Activated gamma-delta T cell treated with anti-CD3 and anti-CD28 coated beads, Interleukin-2, amount 50 U/mL, for 16 hours (primary cell): Measurements from ENCODE around the gene CCNI.
"Not testable (repeated sequence)": the region's sequence is repeated elsewhere in the genome, so short reads cannot be mapped to it uniquely, and the experiment has no call there.

Source experiments
- DNase-seq: peaks from one replicate; pipeline ENCODE4 v3.0.0-alpha.2; 2020; ENCODE audit warnings: low read depth

Gene CCNI

GRCh38 chr4:77080806-77081205 is 5.0 kb upstream of the CCNI start:
- not testable (repeated sequence) for DNase-seq

GRCh38 chr4:77079281-77079680 is 3.5 kb upstream of the CCNI start:
- no peak for DNase-seq

DNA sequence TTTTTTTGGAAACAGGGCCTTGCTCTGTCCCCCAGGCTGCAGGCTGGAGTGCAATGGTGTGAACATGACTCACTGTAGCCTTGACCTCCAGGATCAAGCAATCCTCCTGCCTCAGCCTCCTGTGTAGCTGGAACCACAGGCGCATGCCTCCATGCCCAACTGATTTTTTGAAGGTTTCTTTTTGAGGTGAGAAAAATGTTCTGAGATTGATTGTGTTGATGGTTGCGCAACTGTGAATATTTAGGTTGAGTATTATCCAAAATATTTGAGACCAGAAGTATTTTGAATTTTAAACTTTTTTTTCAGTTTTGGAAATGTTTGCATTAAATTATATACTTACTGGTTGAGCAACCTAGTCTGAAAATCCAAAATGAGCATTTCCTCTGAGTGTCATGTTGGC is 2.6 kb upstream of the CCNI start:
- DNase-seq: no peak

DNA sequence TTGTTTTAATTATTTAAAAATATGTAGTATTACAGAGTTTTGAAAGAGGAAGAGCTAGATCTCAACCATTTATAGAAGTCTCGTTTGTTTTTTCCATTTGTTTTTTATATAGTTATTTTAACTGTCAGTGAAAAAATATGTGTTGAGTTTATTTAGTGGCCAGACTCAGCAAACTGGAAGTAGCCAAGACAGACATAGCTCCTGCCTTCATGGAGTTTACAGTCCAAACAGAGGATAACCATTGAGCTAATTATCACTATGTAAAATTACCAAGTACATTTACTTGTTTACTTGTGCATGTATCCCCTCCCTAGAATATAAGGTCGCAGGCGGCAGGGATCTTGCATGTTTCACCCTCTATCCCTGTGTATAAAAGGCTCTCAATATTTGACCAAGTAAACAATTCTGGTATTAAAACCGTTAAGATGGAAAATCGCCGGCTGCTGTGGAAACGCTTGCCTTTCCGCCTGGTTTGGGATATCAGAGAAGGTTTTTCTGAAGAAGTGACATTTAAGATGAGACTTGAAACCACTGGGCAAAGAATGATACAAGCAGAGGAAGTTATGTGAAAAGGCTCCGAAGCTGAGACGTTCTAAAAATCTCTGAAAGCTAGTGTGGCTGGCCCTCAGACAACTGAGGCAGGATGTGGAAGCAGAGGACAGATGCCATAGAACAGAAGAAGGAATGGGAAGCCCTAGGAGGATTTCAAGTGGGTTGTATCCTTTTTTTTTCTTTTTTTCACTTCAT is 1.3 kb upstream of the CCNI start:
- DNase-seq: no peak

- peak; percentile 64 for DNase-seq
Measured at GRCh38 chr4:77074981-77075855, 571 bp downstream of the CCNI start.

GRCh38 chr4:77074381-77074831 is 1.4 kb downstream of the CCNI start:
- DNase-seq: no peak

GRCh38 chr4:77073981-77074380 is 1.8 kb downstream of the CCNI start:
- no peak for DNase-seq

- no peak for DNase-seq
Measured at GRCh38 chr4:77073106-77073809, 2.5 kb downstream of the CCNI start.

DNA sequence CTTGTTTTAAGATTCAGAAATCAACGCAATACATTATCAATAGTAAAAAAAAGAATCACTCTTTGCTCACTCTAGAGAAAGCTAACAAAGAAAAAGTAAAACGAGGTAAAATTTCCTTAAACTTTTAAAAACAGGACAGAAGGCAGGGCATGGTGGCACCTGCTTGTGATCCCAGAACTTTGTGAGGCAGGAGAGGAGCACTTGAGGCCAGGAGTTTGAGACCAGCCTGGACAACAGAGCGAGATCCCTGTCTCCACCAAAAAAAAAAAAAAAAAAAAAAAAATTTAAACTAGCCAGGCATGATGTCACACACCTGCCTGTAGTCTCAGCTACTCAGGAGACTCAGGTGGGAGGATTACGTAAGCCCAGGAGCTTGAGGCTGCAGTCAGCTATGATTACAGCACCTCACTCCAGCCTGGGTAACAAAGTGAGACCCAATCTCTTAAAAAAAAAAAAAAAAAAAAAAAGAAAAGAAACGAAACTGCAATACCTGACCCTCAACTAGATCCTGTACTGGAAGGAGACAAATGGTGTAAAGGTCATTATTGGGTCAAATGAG is 3.5 kb downstream of the CCNI start:
- no peak for DNase-seq

DNA sequence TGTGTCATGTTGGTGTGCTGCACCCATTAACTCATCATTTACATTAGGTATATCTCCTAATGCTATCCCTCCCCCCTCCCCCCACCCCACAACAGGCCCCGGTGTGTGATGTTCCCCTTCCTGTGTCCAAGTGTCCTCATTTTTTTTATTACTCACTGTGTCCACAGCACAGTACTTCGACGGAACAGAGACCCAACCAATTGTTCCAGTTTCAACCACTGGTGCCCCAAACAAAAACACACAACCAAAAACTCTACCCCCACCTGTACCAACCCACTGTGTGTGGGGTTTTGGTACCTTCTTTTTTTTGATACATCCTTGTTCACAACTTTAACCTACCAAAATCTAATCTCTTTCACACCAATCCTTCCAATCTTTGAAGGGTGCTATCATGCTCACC is 6.3 kb downstream of the CCNI start:
- not testable (repeated sequence) for DNase-seq

DNA sequence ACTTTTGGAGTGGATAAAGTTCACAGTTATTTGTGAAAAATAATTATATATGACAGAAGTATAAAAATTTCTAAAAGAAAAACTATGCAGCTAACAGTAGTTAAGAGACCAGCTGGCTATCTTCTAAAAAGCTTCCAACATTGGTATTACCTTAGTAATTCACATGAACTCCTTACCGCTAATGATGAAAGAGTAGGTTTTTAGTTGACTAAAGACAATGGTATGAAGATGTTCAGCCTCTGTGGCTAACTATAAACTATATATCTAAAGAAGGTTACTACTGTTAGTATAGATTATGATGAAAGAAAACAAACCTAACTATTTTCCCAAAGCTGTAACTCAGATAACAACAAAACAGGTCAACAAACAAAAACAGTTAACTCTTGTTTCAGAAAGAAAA is 10.4 kb downstream of the CCNI start:
- DNase-seq: no peak

GRCh38 chr4:77062856-77063255 is 12.9 kb downstream of the CCNI start:
- no peak for DNase-seq

DNA sequence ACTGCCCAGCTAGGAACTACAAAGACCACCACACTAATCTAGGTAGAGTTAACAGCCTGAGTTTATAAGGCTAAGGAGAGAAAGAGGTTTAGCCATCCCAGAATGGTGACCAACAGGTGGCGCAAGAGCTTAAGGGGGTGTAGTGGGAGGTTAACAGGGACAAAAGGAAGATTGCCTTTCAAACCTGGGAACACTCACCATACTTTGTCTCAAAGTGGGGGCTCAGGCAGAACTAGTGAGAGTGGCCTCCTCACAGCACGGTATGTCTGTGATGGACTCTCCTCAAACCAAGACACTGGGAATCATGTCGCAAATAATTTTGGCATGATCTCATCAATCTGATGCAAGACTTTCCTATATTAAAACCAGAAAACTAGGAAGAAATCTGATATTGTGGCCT is 23.4 kb downstream of the CCNI start:
- DNase-seq: peak; percentile 46

DNA sequence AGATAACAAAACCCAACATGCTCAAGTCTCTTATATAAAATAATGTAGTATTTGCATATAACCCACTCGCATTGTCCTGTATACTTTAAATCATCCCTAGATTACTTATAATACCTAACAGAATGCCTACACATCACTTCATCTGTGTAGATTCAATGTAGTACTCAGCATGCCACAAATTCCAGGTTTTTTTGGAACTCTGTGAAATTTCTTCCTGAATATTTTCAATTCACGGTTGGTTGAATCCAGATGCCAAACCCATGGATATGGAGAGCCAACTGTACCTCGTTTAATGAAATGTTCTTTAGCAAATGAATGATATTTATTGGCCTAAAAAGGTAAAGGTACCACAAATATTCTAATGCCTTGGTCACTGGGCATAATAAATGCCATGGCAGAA is 24.8 kb downstream of the CCNI start:
- DNase-seq: no peak

DNA sequence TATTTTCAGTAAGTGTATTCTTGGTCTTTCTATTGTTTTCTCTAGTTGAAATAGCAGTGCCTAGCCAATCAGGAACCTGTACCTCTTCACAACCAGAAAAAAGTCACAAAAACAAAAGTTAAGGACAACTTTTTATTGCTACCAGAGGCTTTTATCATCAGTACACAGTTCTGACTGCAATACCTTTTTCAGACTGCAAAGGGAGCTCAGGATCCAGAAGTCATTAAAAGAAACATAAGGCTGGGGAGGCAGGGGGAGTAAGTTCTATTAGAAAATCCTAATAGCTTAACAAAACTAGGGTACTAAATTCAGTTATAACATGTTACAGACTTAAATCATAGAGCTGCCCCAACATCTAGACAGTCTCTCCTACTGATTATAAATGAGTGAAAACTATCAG is 28.8 kb downstream of the CCNI start:
- DNase-seq: no peak

DNA sequence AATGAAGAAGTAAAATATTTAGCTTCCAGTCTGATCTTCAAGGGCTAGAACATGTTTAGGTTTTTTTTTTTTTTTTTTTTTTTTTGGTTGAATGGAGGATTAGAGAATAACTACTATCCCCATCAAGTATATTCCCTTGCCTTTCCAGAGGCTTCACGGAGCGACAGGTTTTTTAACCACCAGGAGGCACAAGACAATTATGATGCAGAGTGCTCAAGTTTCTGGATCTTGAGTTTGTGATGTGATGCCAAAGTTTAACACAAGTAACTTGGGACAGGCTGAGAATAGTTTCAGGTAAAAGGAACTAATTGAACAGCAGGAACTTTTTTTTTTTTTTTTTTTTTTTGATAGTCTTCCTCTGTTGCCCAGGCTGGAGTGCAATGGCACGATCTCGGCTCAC is 30.3 kb downstream of the CCNI start:
- no peak for DNase-seq

- no peak for DNase-seq
Measured at GRCh38 chr4:77044461-77045150, 31.2 kb downstream of the CCNI start.

DNA sequence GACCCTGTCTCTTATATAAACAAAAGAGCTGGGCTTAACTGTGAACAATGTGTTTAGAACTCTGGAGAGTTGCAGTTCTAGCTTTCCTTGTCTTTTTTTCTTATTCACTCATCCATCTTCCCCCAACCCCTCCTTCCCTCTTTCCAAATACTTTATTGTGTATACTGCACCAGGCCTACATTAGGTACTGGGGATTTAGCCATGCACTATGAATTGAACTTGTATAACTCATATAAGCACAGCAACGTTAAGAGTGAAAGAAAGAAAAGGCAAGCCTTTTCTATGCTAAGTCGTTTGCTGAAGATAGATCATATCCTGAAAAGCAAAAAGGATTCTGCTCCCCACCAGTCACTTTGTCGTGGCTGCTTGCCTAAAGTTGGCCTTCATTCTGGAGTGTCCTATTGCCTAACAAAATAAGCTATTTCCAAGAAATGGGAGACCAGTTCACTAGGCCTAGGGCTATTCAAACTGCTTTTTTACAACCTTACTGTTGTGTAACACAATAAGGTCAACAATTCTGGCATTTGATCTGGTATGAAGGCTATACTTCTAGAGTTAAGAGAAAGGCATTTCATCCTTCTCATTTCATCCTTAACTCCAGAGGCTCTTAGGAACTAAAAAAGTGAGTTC is 32.2 kb downstream of the CCNI start:
- no peak for DNase-seq

DNA sequence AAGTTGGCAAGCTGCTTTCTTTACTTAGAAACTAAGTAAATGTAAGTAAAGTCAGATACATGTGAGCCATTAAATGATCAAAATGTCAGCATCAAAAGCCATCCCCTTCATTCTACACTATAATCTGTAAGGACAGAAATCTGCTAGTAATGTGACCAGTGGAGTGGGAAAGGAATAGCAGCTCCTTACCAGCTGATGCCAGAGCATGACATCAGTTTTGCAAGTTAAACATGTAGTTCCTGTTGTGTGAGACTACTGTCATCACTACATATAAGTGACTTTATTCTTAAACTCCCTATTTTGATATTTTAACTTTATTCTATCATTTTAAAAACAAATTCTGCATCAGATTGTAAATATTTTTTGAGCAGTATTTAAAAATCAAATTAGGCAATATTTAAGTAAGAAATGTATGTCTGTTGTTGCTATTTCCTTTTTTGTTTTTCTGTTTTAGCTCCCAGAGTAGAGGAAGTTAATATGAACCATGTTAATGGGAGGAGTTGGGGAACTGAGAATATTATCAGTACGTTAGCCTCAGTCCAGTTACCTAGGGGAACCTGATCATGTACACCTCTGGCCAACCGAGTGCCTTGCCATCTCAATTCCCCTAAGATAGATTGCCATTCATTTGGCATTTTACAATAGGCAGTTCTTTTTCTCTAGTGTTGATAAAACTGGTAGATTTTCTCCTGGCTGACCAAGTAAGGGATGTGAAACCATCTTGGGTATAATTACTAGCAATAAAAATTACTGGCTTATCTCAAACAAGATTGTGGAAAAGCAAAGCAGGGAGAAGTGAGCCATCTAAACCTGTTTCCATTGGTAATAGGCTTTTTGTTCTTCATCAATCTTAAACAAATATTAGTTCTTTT is 34.7 kb downstream of the CCNI start:
- DNase-seq: no peak

GRCh38 chr4:77040270-77040669 is 35.5 kb downstream of the CCNI start:
- no peak for DNase-seq
